NCI-H82 (cell line): ENCODE data around the gene GRIK5.
A peak's percentile ranks its signal among the peaks of the same experiment; 100 is the strongest.
"Not testable (repeated sequence)": the region's sequence is repeated elsewhere in the genome, so short reads cannot be mapped to it uniquely, and the experiment has no call there.

Experiments used
- DNase-seq: peaks from one replicate; lab custom pipeline; 2025; lab: John Stamatoyannopoulos, UW

GRIK5 gene, protein sequence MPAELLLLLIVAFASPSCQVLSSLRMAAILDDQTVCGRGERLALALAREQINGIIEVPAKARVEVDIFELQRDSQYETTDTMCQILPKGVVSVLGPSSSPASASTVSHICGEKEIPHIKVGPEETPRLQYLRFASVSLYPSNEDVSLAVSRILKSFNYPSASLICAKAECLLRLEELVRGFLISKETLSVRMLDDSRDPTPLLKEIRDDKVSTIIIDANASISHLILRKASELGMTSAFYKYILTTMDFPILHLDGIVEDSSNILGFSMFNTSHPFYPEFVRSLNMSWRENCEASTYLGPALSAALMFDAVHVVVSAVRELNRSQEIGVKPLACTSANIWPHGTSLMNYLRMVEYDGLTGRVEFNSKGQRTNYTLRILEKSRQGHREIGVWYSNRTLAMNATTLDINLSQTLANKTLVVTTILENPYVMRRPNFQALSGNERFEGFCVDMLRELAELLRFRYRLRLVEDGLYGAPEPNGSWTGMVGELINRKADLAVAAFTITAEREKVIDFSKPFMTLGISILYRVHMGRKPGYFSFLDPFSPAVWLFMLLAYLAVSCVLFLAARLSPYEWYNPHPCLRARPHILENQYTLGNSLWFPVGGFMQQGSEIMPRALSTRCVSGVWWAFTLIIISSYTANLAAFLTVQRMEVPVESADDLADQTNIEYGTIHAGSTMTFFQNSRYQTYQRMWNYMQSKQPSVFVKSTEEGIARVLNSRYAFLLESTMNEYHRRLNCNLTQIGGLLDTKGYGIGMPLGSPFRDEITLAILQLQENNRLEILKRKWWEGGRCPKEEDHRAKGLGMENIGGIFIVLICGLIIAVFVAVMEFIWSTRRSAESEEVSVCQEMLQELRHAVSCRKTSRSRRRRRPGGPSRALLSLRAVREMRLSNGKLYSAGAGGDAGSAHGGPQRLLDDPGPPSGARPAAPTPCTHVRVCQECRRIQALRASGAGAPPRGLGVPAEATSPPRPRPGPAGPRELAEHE

DNA sequence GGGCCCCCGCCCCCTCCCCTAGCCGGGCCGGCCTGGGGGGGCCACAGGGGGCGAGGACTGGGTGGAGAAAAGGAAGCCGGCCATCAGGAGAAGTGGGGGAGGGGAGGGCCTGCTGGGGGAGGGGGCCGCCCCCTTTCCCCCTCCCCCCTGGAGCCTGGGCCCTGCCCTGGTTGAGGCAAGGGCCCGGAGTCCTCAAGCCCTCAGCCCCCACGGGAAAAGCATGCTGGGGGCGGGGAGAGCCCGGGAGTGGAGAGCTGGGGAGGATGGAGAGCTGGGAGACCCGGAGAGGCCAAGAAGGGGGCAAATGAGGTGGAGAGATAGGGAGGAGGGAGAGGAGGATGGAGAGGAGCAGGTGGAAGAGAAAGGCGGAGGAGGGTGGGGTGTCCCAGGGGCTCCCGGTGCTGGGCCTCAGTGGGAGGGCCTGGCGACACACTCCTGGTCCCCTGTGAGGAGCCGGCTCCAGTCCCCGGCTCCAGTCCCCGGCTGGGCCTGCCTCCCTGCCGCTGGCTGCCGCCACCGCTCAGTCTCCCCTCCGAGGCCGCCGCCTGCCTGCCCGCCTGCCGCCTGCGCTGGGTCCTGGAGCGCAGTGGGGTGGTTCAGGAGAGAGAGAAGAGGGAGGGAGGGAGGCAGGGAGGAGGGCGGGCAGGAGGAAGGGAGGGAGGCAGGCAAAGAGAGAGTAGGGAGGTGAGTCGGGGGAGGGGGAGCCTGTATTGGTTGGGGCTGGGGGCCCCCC, at the start of gene GRIK5:
TSS of gene GRIK5 (minus strand) at position 588 of the 733 bp plus-strand sequence. CDS start 4,436 bp downstream, outside the sequence.
- DNase-seq, result peak; percentile 72

DNA sequence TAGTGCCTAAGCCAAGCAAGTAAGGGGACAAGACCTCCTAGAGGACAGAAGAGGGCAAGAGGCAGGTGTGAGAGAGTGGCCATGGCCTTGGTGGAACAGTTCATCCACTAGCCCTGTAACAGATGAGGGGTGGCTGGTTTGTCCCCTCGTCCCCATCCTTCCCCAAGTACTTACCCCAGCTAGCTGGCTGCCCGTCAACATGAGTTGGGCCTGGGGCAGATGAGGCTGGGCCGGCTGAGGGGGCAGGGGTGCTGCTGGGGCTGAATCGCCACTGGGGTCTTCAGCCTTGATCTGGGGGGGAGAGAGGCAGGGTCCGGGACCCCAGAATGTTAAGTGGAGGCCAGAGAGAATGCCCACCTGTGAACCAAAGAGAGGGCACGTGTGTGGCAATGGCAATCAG, 47.1 kb upstream of the GRIK5 start:
- no peak for DNase-seq

DNA sequence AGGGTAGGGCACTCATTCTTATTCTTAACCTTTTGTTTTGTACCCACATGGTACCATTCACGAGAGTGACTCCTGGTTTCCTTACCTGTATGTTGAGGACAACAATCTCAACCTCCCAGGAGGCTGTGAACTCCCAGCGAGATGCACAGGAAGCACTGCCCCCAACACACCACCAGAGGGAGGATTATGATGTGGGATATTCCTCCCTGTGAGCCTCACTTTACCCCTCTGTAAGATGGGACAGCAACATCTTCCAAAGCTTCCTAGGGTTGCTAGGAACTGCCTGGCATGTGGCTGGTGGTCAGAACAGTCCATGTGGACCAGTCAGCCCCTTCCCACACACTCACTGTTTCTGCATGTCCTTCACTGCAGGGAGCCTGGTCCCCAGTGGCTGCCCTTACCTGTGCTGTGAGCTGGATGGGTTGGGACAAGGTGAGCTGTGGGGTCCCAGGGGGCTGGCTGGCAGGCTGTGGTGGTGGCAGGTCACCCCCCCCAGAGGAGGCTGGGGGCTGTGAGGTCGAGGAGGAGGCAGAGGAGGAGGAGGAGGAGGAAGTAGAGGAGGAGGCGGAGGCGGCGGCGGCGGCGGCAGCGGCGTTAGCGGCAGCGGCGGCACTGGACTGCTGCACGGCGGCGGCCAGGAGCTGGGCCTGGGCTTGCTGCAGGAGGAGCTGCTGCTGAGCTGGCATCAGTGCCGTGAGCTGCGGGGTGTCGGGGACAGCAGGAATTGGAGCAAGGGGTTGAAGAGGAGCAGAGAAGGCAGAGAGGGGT, 46.5 kb upstream of the GRIK5 start:
- DNase-seq, result no peak

DNA sequence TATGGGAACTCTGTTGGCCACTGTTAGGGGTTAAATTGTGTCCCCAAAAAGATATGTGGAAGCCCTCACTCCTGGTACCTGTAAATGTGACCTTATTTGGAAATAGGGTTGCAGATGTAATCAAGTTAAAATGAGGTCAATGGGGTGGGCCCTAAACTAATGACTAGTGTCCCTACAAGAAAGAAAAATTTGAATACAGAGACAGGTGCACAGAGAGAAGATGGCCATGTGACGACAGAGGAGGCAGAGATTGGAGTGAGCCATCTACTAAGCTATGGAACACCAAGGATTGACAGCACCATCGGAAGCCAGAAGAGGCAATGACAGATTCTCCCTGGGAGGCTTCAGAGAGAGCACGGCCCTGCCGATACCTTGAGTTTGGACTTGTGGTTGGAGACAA, 45.7 kb upstream of the GRIK5 start:
- peak; percentile 49 for DNase-seq

DNA sequence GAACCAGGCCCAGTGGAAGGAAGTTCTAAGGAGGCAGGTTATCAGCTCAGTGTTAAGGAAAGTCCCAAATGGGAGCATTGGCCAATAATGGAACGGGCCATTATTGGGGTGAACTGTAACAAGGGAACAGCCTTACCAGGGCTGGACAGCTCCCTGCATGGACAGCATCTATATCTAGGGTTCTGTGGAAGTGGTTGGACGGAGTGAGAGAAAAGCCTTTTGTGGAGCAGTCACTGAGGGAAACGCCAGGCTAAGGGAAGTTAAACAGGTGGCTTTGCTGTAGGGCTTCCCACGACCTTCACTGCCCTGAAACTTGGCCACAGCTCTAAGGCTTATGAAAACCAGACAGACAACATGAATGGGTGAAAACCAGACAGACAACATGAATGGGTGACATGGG, 45.2 kb upstream of the GRIK5 start:
- DNase-seq, result no peak

DNA sequence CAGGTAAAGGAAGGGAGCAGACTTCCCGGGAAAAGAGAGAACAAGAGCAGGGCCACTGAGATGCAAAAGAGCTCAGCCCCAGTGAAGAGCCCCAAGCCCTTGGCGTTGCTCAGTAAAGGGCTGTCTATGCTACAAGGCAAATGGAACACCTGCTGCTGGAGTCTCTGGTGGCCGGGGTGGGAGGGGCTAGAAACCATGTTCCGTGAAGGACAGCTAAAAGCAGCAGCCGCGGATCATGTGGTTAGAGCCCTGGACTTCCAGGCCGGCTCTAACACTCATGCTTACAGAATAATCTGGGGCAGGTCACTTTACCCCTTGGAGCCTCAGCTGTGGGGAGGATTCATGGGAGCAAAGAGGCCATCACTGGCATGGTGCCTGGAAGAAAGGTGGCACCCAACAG, 44.4 kb upstream of the GRIK5 start:
- peak; percentile 96 for DNase-seq

DNA sequence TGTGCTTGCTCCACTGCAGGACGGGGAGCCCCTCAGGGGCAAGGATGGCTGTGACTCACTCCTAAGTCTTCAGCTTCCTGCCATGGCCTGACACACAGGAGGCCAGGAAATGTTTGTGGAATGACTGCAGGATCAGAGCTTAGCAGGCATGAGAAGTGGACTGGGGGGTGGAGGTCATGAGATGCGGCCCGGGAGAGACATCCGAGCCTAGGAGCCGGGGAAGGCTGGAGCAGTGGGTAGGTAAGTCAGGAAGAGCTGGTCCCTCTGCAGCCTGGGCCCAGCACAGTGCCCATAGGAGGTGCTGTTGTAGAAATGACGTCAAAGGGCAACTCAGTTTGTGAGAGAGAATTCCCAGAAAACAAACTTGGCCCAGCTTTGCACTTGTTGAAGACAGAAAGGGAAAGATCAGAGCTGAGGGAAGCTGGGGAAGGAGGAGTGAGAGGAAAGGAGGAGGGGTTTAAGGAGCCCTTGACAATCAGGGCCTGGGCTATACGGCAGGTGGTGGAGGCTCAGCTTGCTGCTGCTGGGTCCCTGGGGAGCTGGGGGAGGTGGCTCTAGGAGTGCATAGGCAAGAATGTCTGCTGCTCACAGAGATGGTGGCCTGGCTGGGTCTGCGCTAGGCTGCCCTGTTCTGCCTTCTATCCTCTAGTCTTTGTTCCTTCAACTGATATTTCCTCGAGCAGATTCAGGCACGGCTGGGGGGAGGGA, 43.8 kb upstream of the GRIK5 start:
- peak; percentile 99 for DNase-seq

DNA sequence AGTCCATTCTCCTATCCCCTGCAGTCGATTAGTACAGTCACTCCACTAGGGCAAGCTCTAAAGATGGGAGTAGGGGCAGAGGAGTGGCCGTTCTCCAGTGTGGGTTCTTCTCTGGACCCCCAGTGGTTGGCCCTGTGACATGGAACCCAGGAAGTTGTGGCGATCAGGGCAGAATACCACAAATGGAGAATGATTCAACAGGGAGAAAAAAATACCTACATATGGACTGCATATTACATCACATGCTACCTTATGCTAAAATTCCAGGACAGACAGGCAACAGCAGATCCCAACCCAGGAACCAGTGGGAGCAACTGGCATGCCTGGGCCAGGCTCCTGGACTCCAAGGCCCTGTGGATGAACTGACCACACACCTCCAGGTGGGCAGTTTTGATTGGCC, 41.8 kb upstream of the GRIK5 start:
- no peak for DNase-seq

DNA sequence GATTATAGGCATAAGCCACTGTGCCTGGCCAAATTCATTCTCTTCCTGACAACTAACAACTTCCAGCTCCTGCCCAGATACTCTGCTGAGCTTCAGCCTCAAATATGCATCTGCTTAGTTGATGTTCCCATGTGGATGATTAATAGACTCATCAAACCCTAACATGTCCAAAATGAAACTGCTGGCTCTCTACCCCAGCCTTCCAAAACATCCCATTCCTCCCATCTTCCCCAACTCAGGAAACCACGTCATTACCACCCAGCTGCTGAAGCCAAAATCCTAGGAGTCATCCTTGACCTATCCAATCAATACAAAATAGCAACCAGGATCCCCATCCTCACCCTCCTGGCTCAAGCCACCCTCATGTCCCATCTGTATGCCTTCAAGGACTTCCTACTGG, 41.4 kb upstream of the GRIK5 start:
- DNase-seq, result no peak

DNA sequence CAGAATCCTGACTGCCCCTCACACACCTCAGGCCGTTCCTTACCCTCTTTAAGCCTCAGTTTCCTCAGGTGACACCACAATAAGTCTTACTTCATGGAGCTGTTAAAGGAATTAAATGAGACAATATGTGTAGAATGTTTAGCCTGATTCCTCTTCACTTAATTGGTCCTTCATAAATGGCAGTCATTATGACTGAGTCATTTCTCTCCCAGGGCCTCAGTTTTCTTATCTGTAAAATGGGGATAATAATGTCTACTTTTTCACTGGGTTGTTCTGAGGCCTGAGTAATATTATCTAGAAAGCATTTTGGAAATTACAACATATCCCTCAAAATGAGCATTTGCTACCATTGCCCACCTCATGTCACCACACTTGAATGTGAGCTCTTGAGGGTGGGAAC, 40.7 kb upstream of the GRIK5 start:
- DNase-seq, result no peak

DNA sequence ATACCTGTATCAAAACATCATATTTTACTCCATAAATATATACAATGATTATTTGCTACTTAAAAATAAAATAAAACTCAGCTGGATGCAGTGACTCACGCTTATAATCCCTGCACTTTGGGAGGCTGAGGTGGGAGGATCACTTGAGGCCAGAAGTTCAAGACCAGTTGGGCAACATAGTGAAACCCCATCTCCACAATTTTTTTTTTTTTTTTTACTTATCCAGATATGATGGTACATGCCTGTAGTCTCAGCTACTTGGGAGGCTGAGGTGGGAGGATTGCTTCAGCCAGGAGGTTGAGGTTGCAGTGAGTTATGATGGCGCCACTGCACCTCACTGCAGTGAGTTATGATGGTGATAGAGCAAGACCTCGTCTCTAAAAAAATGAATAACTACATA, 39.9 kb upstream of the GRIK5 start:
- DNase-seq, result no peak

DNA sequence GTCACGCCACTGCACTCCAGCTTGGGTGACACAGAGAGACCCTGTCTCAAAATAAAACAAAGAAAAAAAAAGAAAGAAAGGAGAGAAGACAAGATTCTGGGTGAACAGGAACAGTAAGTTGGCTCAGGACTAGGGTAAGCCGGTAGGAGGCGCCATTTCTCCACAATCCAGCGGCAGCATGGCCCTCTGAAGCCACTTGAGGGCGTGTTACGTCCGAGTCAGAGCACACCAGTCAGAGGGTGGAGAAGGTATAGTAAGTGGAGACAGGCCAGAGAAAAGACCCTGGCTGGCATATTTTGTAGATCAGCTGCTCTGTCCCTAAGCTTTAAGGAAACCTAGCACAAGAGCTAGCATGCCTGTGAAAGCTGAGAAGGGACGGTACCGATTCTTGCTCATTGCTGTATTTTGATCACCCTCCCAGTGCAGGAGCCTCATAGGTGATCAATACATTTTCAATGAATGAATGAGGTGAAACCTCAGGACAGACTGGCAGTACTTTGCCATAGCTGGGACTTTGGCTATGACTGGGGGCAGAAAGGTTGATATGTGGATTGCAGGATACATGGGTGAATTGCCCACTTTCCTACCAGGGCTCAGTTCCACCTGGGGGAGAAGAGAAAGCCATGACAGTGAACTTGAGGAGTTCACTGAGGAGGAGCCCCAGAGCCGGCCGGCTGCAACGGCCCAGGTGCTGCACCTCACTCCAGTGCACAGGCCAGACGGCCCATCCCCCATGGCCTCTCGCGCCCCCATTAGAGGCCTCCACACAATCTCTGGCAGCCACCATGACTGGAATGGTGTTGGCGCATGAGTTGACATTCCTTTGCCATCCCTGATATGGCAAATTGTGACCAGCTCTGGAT, 38.8 kb upstream of the GRIK5 start:
- DNase-seq, result peak; percentile 97

DNA sequence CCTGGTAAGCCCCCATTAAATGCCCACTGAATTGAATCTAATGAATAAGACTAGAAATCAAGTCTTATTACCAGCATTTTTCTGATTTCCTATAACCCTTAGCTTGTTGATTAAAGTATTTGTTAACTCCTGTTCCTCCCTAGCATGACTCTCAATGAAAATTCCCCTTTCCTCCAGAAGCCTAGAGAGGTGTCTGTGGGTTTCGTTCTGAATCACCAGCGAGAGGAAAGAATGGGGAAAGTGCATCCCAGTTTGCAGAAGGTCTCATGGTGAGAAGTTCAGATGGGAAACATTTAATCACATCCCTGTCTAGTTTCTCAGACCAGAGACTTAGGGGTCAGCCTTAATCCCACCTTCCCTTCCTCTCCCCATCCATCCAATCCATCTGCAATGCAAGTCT, 35.4 kb upstream of the GRIK5 start:
- DNase-seq, result no peak

DNA sequence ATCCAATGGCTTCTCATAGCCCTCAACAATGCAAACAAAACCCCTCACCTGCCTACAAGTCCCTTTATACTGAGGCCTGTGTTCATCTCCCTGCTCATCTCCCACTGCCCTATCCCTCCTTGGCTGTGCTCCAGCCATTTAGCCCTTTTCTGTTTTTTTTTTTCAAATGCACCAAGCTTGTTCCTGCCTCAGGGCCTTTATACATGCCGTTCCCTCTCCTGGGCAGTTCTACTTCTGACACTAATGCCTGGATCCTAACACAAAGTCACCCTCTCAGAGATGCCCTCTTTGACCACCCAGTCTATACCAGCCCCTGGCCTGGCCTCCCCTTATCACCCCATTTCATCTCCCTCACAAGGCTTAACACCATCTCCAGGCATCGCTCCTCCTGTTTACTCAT, 32.9 kb upstream of the GRIK5 start:
- DNase-seq, result no peak

DNA sequence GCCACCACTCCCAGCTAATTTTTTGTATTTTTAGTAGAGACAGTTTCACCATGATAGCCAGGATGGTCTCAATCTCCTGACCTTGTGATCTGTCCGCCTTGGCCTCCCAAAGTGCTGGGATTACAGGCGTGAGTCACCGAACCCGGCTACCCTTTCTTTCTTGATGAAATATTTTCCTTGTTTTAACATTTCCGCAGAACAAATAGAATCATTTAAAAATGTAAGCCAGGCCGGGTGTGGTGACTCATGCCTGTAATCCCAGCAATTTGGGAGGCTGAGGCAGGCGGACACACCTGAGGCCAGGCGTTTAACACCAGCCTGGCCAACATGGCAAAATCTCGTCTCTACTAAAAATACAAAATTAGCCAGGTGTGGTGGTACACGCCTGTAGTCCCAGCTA, 30.2 kb upstream of the GRIK5 start:
- not testable (repeated sequence) for DNase-seq

DNA sequence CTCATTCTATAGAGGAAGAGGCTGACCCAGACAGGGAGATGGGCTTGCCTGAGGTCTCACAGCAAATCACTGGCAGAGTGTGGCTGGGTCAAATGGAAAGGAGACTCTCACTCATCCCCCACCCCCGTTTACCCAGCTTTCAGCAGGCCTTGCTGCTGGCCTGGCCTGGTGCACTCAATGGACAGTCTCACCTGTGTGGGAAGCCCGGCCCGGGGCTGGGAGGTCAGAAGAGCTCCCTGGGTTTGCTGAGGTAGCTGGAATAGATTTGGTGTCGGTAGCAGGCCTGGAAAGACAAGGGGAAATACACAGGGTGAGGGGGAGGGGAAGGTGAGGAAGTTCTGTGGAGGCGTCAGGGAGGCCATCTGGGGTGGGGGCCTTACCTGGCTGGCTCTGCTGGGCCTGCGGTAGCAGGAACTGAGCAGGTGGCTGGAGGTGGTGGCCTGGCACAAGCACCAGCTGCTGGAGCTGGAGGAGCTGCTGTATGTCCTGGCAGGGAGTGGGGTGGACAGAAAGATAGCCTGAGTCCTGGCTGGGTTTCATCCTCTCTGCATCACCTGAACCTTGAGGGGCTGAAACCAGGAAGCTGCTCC, 29.4 kb upstream of the GRIK5 start:
- DNase-seq, result no peak

DNA sequence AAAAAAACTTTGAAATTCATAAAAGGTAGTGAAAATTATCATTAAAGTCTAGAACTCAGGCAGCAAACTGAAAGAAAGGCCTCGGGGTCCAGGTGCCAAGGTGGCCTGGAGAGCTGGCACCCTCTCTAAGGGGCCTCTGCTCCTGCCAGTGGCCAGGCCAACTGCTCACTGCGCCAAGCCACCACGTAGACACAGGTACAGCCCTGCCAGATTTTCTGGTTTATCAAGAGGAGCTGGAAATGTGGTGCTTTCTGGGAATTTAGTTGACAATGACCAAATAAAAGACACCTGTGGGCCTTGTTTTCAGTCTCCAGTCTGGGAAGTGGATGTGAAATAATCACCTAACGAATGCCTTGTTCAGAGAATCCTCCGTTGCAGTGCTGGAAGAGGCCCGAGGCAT, 28.8 kb upstream of the GRIK5 start:
- DNase-seq, result no peak

DNA sequence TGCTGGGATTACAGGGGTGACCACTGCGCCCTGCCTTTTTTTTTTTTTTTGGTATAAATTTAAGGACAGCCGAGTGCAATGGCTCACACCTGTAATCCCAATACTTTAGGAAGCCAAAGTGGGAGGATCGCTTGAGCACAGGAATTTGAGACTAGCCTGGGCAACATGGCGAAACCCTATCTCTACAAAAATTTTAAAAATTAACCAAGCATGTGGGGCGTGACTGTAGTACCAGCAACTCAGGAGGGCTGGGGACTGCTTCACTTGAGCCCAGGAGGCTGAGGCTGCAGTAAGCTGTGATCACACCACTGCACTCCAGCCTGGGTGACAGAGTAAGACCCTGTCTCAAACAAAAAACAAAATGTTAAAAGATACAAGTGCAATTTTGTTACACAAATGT, 27.5 kb upstream of the GRIK5 start:
- DNase-seq, result no peak

DNA sequence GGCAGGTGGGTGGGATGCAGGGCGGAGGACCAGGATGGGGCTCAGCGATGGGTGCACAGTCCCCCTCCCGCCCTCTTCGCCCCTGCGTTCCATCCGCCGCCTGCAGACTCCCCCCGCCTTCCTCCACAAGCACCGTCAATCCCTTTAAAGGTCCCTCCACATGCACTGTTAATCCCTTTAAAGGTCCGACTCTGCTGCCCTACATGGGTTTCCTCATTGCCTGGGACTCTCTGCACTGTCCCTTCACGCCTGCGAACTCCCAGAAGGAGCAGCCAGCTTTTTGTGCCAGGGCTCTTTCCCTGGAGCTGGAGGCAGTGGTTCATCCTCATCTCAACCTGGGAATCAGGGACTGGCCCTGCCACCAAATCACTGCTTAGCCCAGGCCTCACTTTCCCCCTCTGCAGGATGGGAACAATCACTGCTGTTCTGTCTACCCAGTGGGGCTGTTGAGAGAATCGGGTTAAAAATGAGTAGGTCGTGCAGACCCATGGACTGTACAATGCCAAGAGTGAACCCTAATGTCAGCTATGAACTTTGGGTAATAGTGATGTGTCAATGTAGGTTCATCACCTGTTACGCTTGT, 26.3 kb upstream of the GRIK5 start:
- DNase-seq, result peak; percentile 96
